Spleen (tissue), 11 donors: ENCODE data around the gene SLC33A1. TPM values are rescaled to one million over a fixed set of nuclear protein-coding genes. Genes with fewer than 3 reads are reported as not detected.
"Not testable (repeated sequence)": the region's sequence is repeated elsewhere in the genome, so short reads cannot be mapped to it uniquely, and the experiment has no call there.

Source experiments
- DNase-seq: peaks from one replicate; pipeline ENCODE4 v3.0.0-alpha.2; 2020
- H3K27ac ChIP-seq, 8 donors: fragments of 200-600 bp; sonication (generic) in 7 of 8; 1 replicate in 4 of 8; 2 replicates in 4 of 8; pipeline versions ENCODE4 v1.5.0 to v1.8.0; 2016 to 2021; ENCODE audit warnings: inconsistent platforms in 4 of 8, mild to moderate bottlenecking in 4 of 8, moderate library complexity in 1 of 8
- H3K27me3 ChIP-seq, 7 donors: fragments of 200-600 bp; sonication (generic) in 6 of 7; replicated peaks in 1 of 7; 1 replicate in 4 of 7; 2 replicates in 3 of 7; pipeline versions ENCODE4 v1.5.0 to v1.8.0; 2016 to 2021; ENCODE audit warnings: inconsistent platforms in 3 of 7, mild to moderate bottlenecking in 1 of 7
- H3K36me3 ChIP-seq, 6 donors: fragments of 200-600 bp; sonication (generic) in 5 of 6; 1 replicate in 4 of 6; 2 replicates in 2 of 6; pipeline versions ENCODE4 v1.5.0 to v1.8.0; 2016 to 2021; ENCODE audit warnings: inconsistent platforms in 2 of 6
- H3K4me1 ChIP-seq, 6 donors: fragments of 200-600 bp; sonication (generic) in 5 of 6; 1 replicate in 3 of 6; 2 replicates in 3 of 6; pipeline versions ENCODE4 v1.5.0 to v1.8.0; 2016 to 2021; ENCODE audit warnings: inconsistent platforms in 3 of 6
- H3K4me3 ChIP-seq, 8 donors: fragments of 200-600 bp; sonication (generic) in 7 of 8; 1 replicate in 4 of 8; 2 replicates in 4 of 8; pipeline versions ENCODE4 v1.5.0 to v1.8.0; 2016 to 2021; ENCODE audit warnings: inconsistent platforms in 4 of 8, mild to moderate bottlenecking in 4 of 8, moderate library complexity in 2 of 8
- H3K9me3 ChIP-seq, 8 donors: fragments of 200-600 bp; sonication (generic) in 7 of 8; 1 replicate in 4 of 8; 2 replicates in 4 of 8; pipeline versions ENCODE4 v1.5.0 to v1.8.0; 2016 to 2021; ENCODE audit warnings: inconsistent platforms in 4 of 8
- CTCF ChIP-seq, 11 experiments: fragments of 200-600 bp in 7 of 11; fragments of 450-650 bp in 4 of 11; sonication (generic) in 4 of 11; IDR thresholded peaks in 8 of 11; conservative IDR thresholded peaks in 3 of 11; 1 replicate in 7 of 11; 2 replicates in 4 of 11; pipeline versions ENCODE4 v1.4.0 to v1.8.0; 2016 to 2021; ENCODE audit warnings: antibody characterized with exemption in 11 of 11, inconsistent platforms in 4 of 11, mild to moderate bottlenecking in 1 of 11
- POLR2A ChIP-seq, 3 donors: fragments of 450-650 bp; IDR thresholded peaks; one replicate each; pipeline ENCODE4 v1.5.1; 2017; ENCODE audit warnings: antibody characterized with exemption in 3 of 3, mild to moderate bottlenecking in 1 of 3
- POLR2AphosphoS5 ChIP-seq, 3 donors: sonication (generic); formaldehyde crosslinking; IDR thresholded peaks; one replicate each; pipeline ENCODE4 v1.5.1; 2017; ENCODE audit warnings: antibody characterized with exemption in 3 of 3
- WGBS, 5 donors: extraction: QIAGEN DNeasy Blood & Tissue Kit in 3 of 5; methylation state at CpG; one replicate each; pipeline versions ENCODE4 v1.1.5 to v1.1.7; 2013 to 2018; 5-methylcytosine and 5-hydroxymethylcytosine counted together
- intact Hi-C: fragments of 100-400 bp; cut with DNase I; formaldehyde crosslinking; loops from one replicate; pipeline ENCODE4 v1.15.0; 2023; ENCODE audit warnings: low total_unique reads
- polyA plus RNA-seq, 3 donors: library from polyadenylated mRNA; stranded (reverse); fragments of 200-250 nt; gene quantifications; one replicate each; pipeline ENCODE4 v1.2.1, GENCODE V29; 2013
- total RNA-seq, 7 donors: library from RNA; depleted of rRNA in 3 of 7; stranded (reverse); fragments of >200 nt in 3 of 7; fragmentation: NEBNext Ultra II Directional in 4 of 7; extraction: Animal tissue kit (Norgen Biotek cat#: 25700) in 4 of 7; gene quantifications; one replicate each; pipeline versions ENCODE4 v1.1.0 to v1.2.1, GENCODE V29; 2016 to 2021
- donor health status: healthy with polysubstance abuse.
- donor health status: DM: no; HTN: no; CAD: no; lungs with moderate emphysema.
- donor health status: DM: no; HTN: no; CAD: no.
- donor health status: Bipolar disorder and iron deficiency.
- donor health status: healthy.
- donor health status: DM: no; HTN: no; CAD: no.
- donor health status: DM: yes; HTN: yes; CAD: no.

The SLC33A1 gene
- total and polyA plus RNA-seq, 10 donors, result 5.0 to 37.4 (median 25.5) TPM

- H3K36me3 ChIP-seq, result no peaks in the 10 kb centered on the region
- TF ChIP-seq CTCF (IDR thresholded peaks at IDR 0.05 in 8 of 11, conservative IDR thresholded peaks at IDR 0.05 in 3 of 11), result no peak
- TF ChIP-seq POLR2A (IDR thresholded peaks at IDR 0.05), result no peak
- TF ChIP-seq POLR2AphosphoS5 (IDR thresholded peaks at IDR 0.05), result no peak
These were observed 7.4 kb upstream of the SLC33A1 start for GRCh38 chr3:155861476-155862183.

GRCh38 chr3:155860424-155860823 is 6.2 kb upstream of the SLC33A1 start:
- DNase-seq, H3K27ac ChIP-seq, H3K4me3 ChIP-seq, H3K9me3 ChIP-seq, intact Hi-C loops, H3K4me1 ChIP-seq, H3K36me3 ChIP-seq, H3K27me3 ChIP-seq: not testable (repeated sequence)
- 84 to 95% (median 90%) methylated on average over 5 of the region's 5 CpGs for WGBS, 5 donors

More at GRCh38 chr3:155861476-155862183, 7.4 kb upstream of the SLC33A1 start:
- intact Hi-C loops, result no loop called here
- Histone ChIP-seq H3K27ac (no peak overlapping the region), H3K9me3 (no peaks in the 10 kb centered on the region), H3K4me3 (no peak overlapping the region), H3K27me3 (no peaks in the 10 kb centered on the region), H3K4me1 (peaks cover 0 to 7% (median 0%) of the 10 kb centered on the region in 6 donors)
- WGBS, 5 donors, result 86 to 95% (median 89%) methylated on average over 2 of the region's 2 CpGs
- no peak for DNase-seq

- no peak overlapping the region for H3K4me3 ChIP-seq
These were observed 5.6 kb upstream of the SLC33A1 start for GRCh38 chr3:155859859-155860258.

GRCh38 chr3:155853214-155854140 is 750 bp downstream of the SLC33A1 start:
- peaks cover 41 to 60% (median 53%) of the 10 kb centered on the region in 6 donors for H3K4me1 ChIP-seq
- DNase-seq, result peak; percentile 94
- intact Hi-C loops, result no loop called here

More at GRCh38 chr3:155859859-155860258, 5.6 kb upstream of the SLC33A1 start:
- peak in 1 of 11 experiments; percentile 21 for TF ChIP-seq CTCF (IDR thresholded peaks at IDR 0.05 in 8 of 11, conservative IDR thresholded peaks at IDR 0.05 in 3 of 11)
- TF ChIP-seq POLR2AphosphoS5 (IDR thresholded peaks at IDR 0.05), result no peak
- TF ChIP-seq POLR2A (IDR thresholded peaks at IDR 0.05), result no peak
- DNase-seq, result no peak
- Histone ChIP-seq H3K36me3 (no peaks in the 10 kb centered on the region), H3K27me3 (no peaks in the 10 kb centered on the region), H3K27ac (no peak overlapping the region), H3K4me1 (peaks cover 0 to 12% (median 2%) of the 10 kb centered on the region in 6 donors), H3K9me3 (no peaks in the 10 kb centered on the region)
- WGBS, 5 donors, result 4 to 13% (median 8%) methylated on average over 2 of the region's 2 CpGs
- intact Hi-C loops, result no loop called here

More at GRCh38 chr3:155853214-155854140, 750 bp downstream of the SLC33A1 start:
- peaks cover 0 to 21% (median 0%) of the 10 kb centered on the region in 6 donors for H3K36me3 ChIP-seq
- peak overlapping the region; percentile 81 to 97 (median 88) for H3K4me3 ChIP-seq
- 2 to 6% (median 3%) methylated on average over 27 to 45 of the region's 45 CpGs for WGBS, 5 donors
- H3K27ac ChIP-seq, result peak overlapping the region; percentile 87 to 95 (median 94)
- peak in 2 of 11 experiments; percentile 3 to 21 for TF ChIP-seq CTCF (IDR thresholded peaks at IDR 0.05 in 8 of 11, conservative IDR thresholded peaks at IDR 0.05 in 3 of 11)
- no peak for TF ChIP-seq POLR2A (IDR thresholded peaks at IDR 0.05)
- TF ChIP-seq POLR2AphosphoS5 (IDR thresholded peaks at IDR 0.05), result no peak
- no peaks in the 10 kb centered on the region for H3K27me3 ChIP-seq
- H3K9me3 ChIP-seq, result no peaks in the 10 kb centered on the region
